Effector memory CD8-positive, alpha-beta T cell (primary cell): ENCODE data around the gene AMACR.
"Not testable (repeated sequence)": the region's sequence is repeated elsewhere in the genome, so short reads cannot be mapped to it uniquely, and the experiment has no call there.

ENCODE experiments used
- ATAC-seq: fragments of 150-1000 bp; cut with Tn5 transposase; replicated peaks from 2 replicates; pipeline ENCODE4 v1.10.0; 2021; ENCODE audit warnings: mild to moderate bottlenecking, moderate library complexity
- DNase-seq, 3 experiments: peaks; one replicate each; pipeline ENCODE4 v3.0.0; 2021
- H3K27ac Mint-ChIP-seq, 2 donors: one replicate each; pipeline ENCODE4 v1.8.0; 2022; ENCODE audit warnings: mild to moderate bottlenecking in 2 of 2, mixed read lengths in 2 of 2, moderate library complexity in 2 of 2
- H3K27me3 Mint-ChIP-seq, 2 donors: one replicate each; pipeline ENCODE4 v1.8.0; 2022; ENCODE audit warnings: mixed read lengths in 2 of 2
- H3K36me3 Mint-ChIP-seq: one replicate; pipeline ENCODE4 v1.8.0; 2022; ENCODE audit warnings: mild to moderate bottlenecking, moderate library complexity, mixed read lengths; ENCODE audit not compliant: insufficient read depth
- H3K4me1 Mint-ChIP-seq, 2 donors: one replicate each; pipeline ENCODE4 v1.8.0; 2022; ENCODE audit warnings: low read depth in 2 of 2, mixed read lengths in 2 of 2
- H3K4me3 Mint-ChIP-seq, 2 donors: one replicate each; pipeline ENCODE4 v1.8.0; 2022; ENCODE audit warnings: mild to moderate bottlenecking in 2 of 2, mixed read lengths in 2 of 2, moderate library complexity in 2 of 2
- H3K9me3 Mint-ChIP-seq, 2 donors: one replicate each; pipeline ENCODE4 v1.8.0; 2022; ENCODE audit warnings: mixed read lengths in 2 of 2

Gene AMACR

GRCh38 chr5:34010146-34010545 is 2.3 kb upstream of the AMACR start:
- not testable (repeated sequence) for DNase-seq, H3K27me3 Mint-ChIP-seq, H3K9me3 Mint-ChIP-seq, ATAC-seq, H3K4me3 Mint-ChIP-seq, H3K27ac Mint-ChIP-seq
- Mint-ChIP-seq H3K4me1 (peaks cover 17 to 22% of the 10 kb centered on the region in 2 donors), H3K36me3 (peaks cover 20% of the 10 kb centered on the region)

- H3K36me3 Mint-ChIP-seq, result peaks cover 19% of the 10 kb centered on the region
- DNase-seq (no peak), ATAC-seq (no peak)
- peak overlapping the region in 1 of 2 donors; percentile 10 for H3K4me3 Mint-ChIP-seq
- H3K27ac Mint-ChIP-seq, result peak overlapping the region in 1 of 2 donors; percentile 89
- H3K27me3 Mint-ChIP-seq, result no peaks in the 10 kb centered on the region
- no peaks in the 10 kb centered on the region for H3K9me3 Mint-ChIP-seq
- H3K4me1 Mint-ChIP-seq, result peaks cover 17 to 22% of the 10 kb centered on the region in 2 donors
Measured at GRCh38 chr5:34009610-34010009, 1.8 kb upstream of the AMACR start.

- H3K27ac Mint-ChIP-seq, result peak overlapping the region; percentile 81 to 89
- H3K36me3 Mint-ChIP-seq, result peaks cover 17% of the 10 kb centered on the region
- peaks cover 17 to 22% of the 10 kb centered on the region in 2 donors for H3K4me1 Mint-ChIP-seq
- DNase-seq (no peak), ATAC-seq (no peak)
- no peaks in the 10 kb centered on the region for H3K27me3 Mint-ChIP-seq
- peak overlapping the region; percentile 96 for H3K4me3 Mint-ChIP-seq
- H3K9me3 Mint-ChIP-seq, result no peaks in the 10 kb centered on the region
Measured at GRCh38 chr5:34008802-34009201, 952 bp upstream of the AMACR start.

- Mint-ChIP-seq H3K4me1 (peaks cover 17 to 22% of the 10 kb centered on the region in 2 donors), H3K36me3 (peaks cover 17% of the 10 kb centered on the region), H3K27ac (peak overlapping the region; percentile 81 to 89), H3K9me3 (no peaks in the 10 kb centered on the region), H3K27me3 (no peaks in the 10 kb centered on the region), H3K4me3 (peak overlapping the region; percentile 96)
- DNase-seq, result no peak
- ATAC-seq, result no peak
Measured at GRCh38 chr5:34007201-34007620, 639 bp downstream of the AMACR start.

- H3K27ac Mint-ChIP-seq, result no peak overlapping the region
- H3K27me3 Mint-ChIP-seq, result no peaks in the 10 kb centered on the region
- H3K36me3 Mint-ChIP-seq, result peaks cover 17% of the 10 kb centered on the region
- H3K4me3 Mint-ChIP-seq, result peak overlapping the region in 1 of 2 donors; percentile 1
- no peak for ATAC-seq
- H3K4me1 Mint-ChIP-seq, result peaks cover 17 to 22% of the 10 kb centered on the region in 2 donors
- DNase-seq, result no peak
- H3K9me3 Mint-ChIP-seq, result no peaks in the 10 kb centered on the region
Measured at GRCh38 chr5:34005681-34006080, 2.2 kb downstream of the AMACR start.

DNA sequence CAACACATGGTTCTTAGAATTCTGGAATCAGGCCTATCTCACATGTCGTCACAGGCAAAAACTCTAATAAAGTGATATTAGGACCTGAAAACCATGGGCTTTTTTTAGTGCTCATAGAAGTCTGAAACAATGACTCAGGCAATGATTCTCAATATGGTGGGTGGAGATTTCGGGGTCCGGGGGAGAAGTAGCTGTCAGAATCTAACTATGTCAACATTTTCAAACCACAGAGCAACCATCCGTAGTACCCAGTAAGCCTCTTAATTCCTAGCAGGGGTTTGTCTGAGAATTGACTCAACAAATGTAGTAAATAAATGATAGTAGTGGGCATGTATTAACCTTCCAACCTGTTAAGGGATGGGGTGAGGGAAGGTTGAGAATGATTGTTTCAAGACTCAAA is 2.6 kb downstream of the AMACR start:
- H3K27me3 Mint-ChIP-seq, result no peaks in the 10 kb centered on the region
- DNase-seq, result no peak
- peaks cover 17 to 22% of the 10 kb centered on the region in 2 donors for H3K4me1 Mint-ChIP-seq
- ATAC-seq, result no peak
- H3K4me3 Mint-ChIP-seq, result no peak overlapping the region
- no peaks in the 10 kb centered on the region for H3K9me3 Mint-ChIP-seq
- H3K27ac Mint-ChIP-seq, result no peak overlapping the region
- peaks cover 17% of the 10 kb centered on the region for H3K36me3 Mint-ChIP-seq

GRCh38 chr5:34003941-34004340 is 3.9 kb downstream of the AMACR start:
- no peak overlapping the region for H3K4me3 Mint-ChIP-seq
- H3K9me3 Mint-ChIP-seq, result no peaks in the 10 kb centered on the region

DNA sequence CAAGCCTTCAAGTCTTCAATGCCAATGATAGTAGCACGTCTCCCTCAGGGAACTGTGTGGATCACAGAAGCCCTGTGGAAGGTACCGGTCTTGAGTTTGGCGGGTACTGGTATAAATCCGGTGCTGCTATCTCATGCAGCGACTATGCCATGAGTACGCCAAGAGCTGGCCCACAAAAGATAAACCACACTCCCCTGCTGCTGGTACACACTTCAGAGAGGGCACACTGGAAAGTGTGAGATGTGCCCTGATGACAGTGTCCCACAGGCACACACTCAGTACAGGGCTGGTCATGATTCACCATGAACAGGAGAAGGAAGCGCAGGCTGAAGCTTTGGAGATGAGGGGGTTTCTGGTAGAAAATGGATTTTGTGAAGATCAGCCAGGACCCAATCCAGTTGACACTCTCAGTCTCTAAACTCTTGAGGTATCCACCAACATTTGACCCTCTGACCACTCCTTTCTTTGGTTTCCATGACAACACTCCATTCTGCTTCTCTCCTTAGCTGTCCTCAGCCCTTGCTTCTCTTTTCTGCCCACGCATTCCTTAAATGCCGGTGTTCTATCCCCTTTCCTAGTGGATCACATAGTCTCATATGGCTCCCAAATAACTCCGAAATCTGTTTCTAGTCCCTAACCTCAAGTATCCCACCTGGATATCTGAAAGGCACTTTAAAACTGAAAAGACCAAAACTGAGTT is 5.1 kb downstream of the AMACR start:
- H3K4me3 Mint-ChIP-seq, result no peak overlapping the region
- no peak for DNase-seq
- H3K27me3 Mint-ChIP-seq, result no peaks in the 10 kb centered on the region
- ATAC-seq, result no peak
- H3K4me1 Mint-ChIP-seq, result peaks cover 8% of the 10 kb centered on the region in 2 donors
- H3K36me3 Mint-ChIP-seq, result peaks cover 6% of the 10 kb centered on the region
- no peak overlapping the region for H3K27ac Mint-ChIP-seq
- no peaks in the 10 kb centered on the region for H3K9me3 Mint-ChIP-seq

More at GRCh38 chr5:34003941-34004340, 3.9 kb downstream of the AMACR start:
- Mint-ChIP-seq H3K27me3 (no peaks in the 10 kb centered on the region), H3K27ac (no peak overlapping the region), H3K4me1 (peaks cover 11 to 17% of the 10 kb centered on the region in 2 donors), H3K36me3 (peaks cover 17% of the 10 kb centered on the region)
- DNase-seq (no peak), ATAC-seq (no peak)

DNA sequence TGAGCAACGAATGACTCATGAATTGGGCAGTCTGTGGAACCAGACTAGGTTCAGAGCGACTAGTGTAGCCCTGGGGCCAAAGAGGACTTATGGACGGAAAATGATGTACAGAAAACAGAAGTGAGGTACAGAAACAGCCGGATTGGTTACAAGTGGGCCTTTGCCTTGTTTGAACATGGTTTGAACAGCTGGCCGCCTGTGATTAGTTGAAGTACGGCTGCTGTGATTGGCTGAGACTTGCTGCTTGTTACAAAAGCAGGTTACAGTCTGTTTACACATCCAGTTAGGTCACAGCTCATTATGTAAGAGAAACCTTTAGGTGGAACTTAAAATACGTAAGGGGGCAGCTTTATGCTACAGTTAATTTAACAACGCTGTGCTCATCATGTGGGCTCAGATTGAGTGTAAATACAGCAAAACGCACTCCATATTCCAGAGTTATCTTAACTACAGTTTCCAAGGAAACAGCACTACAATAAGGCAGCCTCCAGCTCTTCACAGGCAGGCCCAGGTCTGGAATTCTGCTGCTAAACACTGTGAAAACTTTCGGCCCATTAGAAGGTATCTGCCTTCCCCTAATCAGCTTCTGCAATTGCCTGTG is 6.5 kb downstream of the AMACR start:
- Mint-ChIP-seq H3K9me3 (no peaks in the 10 kb centered on the region), H3K4me1 (peaks cover 3% of the 10 kb centered on the region in 2 donors), H3K36me3 (no peaks in the 10 kb centered on the region), H3K27ac (no peak overlapping the region), H3K4me3 (no peak overlapping the region), H3K27me3 (no peaks in the 10 kb centered on the region)
- ATAC-seq (no peak), DNase-seq (no peak)

- Mint-ChIP-seq H3K4me3 (no peak overlapping the region), H3K27ac (no peak overlapping the region), H3K36me3 (peaks cover 5% of the 10 kb centered on the region), H3K27me3 (no peaks in the 10 kb centered on the region), H3K4me1 (peaks cover 3% of the 10 kb centered on the region in 2 donors), H3K9me3 (no peaks in the 10 kb centered on the region)
- ATAC-seq, result no peak
- DNase-seq, result no peak
Measured at GRCh38 chr5:33999978-34000377, 7.9 kb downstream of the AMACR start.

GRCh38 chr5:33997331-33997983 is 10.4 kb downstream of the AMACR start:
- Mint-ChIP-seq H3K36me3 (peaks cover 5% of the 10 kb centered on the region), H3K4me3 (no peak overlapping the region), H3K27me3 (no peaks in the 10 kb centered on the region), H3K4me1 (peaks cover 3% of the 10 kb centered on the region in 2 donors), H3K9me3 (no peaks in the 10 kb centered on the region), H3K27ac (peak overlapping the region in 1 of 2 donors; percentile 56)
- DNase-seq, result peak; percentile 15 to 31 (median 18)
- ATAC-seq, result peak; percentile 70

DNA sequence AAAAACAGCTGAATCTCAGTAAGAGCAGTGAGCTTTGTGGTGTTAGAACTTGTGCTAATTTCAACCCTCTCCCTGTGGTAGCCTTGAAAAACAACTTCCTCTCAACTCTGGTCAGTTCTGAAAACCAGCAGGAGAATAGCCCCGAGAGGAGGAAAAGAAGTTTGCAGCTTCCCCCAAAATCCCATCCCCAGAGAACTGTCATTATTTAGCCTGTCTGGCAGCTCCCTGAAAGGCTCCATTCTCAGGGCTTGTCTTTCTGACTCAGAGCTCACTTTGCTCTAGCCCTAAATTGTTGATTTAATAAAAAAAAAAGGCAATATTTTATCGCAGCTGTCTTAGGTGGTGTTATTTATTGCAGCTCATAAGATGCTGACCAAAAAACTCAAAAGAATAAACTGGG is 12.0 kb downstream of the AMACR start:
- no peak for ATAC-seq
- Mint-ChIP-seq H3K4me3 (no peak overlapping the region), H3K27ac (peak overlapping the region in 1 of 2 donors; percentile 23), H3K27me3 (no peaks in the 10 kb centered on the region), H3K4me1 (peaks cover 3% of the 10 kb centered on the region in 2 donors), H3K9me3 (no peaks in the 10 kb centered on the region), H3K36me3 (peaks cover 5% of the 10 kb centered on the region)
- no peak for DNase-seq

DNA sequence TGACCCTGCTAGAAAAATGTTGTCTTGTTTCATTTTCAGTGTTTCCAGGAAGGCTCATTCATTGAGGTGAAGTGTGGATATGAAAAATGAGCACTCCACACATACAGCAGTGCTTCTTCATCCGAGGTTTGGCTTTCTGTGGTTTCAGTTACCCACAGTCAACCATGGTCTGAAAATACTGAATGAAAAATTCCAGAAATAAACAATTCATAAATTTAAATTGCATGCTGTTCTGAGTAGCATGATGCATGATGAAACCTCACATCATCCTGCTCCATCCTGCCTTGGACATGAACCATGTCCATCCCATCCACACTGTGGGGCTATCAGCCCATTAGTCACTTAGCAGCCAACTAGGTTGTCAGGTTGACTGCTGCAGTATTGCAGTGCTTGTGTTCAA is 13.0 kb downstream of the AMACR start:
- H3K4me3 Mint-ChIP-seq, result no peak overlapping the region
- H3K4me1 Mint-ChIP-seq, result peaks cover 3% of the 10 kb centered on the region in 2 donors
- H3K36me3 Mint-ChIP-seq, result peaks cover 5% of the 10 kb centered on the region
- H3K27ac Mint-ChIP-seq, result peak overlapping the region in 1 of 2 donors; percentile 2
- H3K9me3 Mint-ChIP-seq, result no peaks in the 10 kb centered on the region
- ATAC-seq (no peak), DNase-seq (no peak)
- H3K27me3 Mint-ChIP-seq, result no peaks in the 10 kb centered on the region

DNA sequence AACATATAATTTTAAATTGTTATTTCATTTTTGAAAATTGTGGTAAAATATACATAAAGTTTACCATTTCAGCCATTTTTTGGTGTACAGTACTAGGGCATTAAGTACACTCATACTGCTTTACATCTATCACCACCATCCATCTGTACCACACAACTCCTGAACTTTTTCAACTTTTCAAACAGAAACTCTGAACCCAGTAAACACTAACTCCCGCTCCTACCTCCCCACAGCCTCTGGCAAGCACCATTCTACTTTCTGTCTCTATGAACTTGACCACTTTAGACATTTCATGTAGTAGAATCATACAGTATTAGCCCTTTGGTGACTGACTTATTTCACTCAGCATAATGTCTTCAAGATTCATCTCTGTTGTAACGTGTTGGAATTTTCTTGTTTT is 15.0 kb downstream of the AMACR start:
- H3K4me1 Mint-ChIP-seq, result peaks cover 3% of the 10 kb centered on the region in 2 donors
- no peaks in the 10 kb centered on the region for H3K27me3 Mint-ChIP-seq
- DNase-seq (no peak), ATAC-seq (no peak)
- H3K9me3 Mint-ChIP-seq, result no peaks in the 10 kb centered on the region
- H3K36me3 Mint-ChIP-seq, result peaks cover 15% of the 10 kb centered on the region
- no peak overlapping the region for H3K27ac Mint-ChIP-seq
- H3K4me3 Mint-ChIP-seq, result no peak overlapping the region
